Measurements from ENCODE around the gene SOX11.

DNA sequence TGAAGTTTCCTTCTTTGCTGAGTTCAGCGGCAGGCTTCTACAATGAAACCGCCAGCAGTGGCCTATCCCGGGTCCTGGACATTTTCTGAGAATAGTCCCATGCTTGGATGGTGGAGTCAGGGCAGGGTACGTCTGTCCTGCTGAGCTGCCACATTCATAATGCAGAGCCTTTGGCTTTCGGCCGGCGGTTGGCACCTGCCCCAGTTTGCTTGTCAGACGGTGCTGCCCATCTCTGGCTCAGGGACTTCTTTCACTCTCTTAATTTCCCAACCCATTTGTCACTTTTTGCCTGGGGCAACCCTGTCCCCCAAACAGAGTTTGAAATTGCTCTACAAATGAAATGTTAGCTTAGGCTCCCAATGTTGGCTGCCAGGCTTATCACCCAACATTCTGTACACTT is 57.2 kb downstream of the SOX11 start:
- TF ChIP-seq, protein P1, sequence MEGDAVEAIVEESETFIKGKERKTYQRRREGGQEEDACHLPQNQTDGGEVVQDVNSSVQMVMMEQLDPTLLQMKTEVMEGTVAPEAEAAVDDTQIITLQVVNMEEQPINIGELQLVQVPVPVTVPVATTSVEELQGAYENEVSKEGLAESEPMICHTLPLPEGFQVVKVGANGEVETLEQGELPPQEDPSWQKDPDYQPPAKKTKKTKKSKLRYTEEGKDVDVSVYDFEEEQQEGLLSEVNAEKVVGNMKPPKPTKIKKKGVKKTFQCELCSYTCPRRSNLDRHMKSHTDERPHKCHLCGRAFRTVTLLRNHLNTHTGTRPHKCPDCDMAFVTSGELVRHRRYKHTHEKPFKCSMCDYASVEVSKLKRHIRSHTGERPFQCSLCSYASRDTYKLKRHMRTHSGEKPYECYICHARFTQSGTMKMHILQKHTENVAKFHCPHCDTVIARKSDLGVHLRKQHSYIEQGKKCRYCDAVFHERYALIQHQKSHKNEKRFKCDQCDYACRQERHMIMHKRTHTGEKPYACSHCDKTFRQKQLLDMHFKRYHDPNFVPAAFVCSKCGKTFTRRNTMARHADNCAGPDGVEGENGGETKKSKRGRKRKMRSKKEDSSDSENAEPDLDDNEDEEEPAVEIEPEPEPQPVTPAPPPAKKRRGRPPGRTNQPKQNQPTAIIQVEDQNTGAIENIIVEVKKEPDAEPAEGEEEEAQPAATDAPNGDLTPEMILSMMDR (IDR thresholded peaks at IDR 0.05), result no peak
- no peak for TF ChIP-seq POLR2A (IDR thresholded peaks at IDR 0.05)

All from testis (tissue), 2 donors.